Keratinocyte (primary cell): ENCODE measurements around the gene MLLT10.

Source experiments
- CTCF ChIP-seq, 3 experiments: IDR thresholded peaks in 1 of 3; conservative IDR thresholded peaks in 1 of 3; optimal IDR thresholded peaks in 1 of 3; 2 replicates in 2 of 3; 3 replicates in 1 of 3; pipeline versions ENCODE3 to v1.5.1; 2011; ENCODE audit warnings: low read length in 3 of 3, mild to moderate bottlenecking in 3 of 3, moderate library complexity in 2 of 3, control low read depth in 1 of 3, inconsistent platforms in 1 of 3; ENCODE audit not compliant: insufficient read depth in 2 of 3; ENCODE audit errors: extremely low read depth in 1 of 3
- EZH2 ChIP-seq: IDR thresholded peaks from one replicate; pipeline ENCODE4 v1.6.1; 2012; ENCODE audit warnings: inconsistent platforms, mild to moderate bottlenecking, low read length, moderate library complexity

GRCh38 chr10:21677551-21677950, 143.5 kb downstream of the MLLT10 start:
- TF ChIP-seq CTCF (optimal IDR thresholded peaks at IDR 0.05 in 1 of 3, IDR thresholded peaks at IDR 0.05 in 1 of 3, conservative IDR thresholded peaks at IDR 0.05 in 1 of 3; ENCODE audit: extremely low read depth in 1 of 3, insufficient read depth in 2 of 3, low read length in 3 of 3) (no peak), EZH2 (no peak)
